HG02870 (cell line): ENCODE measurements around the gene ZBTB7A.

Experiments used
- ATAC-seq: cut with Tn5 transposase; IDR thresholded peaks from one replicate; pipeline ENCODE4 v1.9.1; 2021; ENCODE audit warnings: mild to moderate bottlenecking, moderate library complexity; ENCODE audit not compliant: unreplicated experiment

The ZBTB7A gene

DNA sequence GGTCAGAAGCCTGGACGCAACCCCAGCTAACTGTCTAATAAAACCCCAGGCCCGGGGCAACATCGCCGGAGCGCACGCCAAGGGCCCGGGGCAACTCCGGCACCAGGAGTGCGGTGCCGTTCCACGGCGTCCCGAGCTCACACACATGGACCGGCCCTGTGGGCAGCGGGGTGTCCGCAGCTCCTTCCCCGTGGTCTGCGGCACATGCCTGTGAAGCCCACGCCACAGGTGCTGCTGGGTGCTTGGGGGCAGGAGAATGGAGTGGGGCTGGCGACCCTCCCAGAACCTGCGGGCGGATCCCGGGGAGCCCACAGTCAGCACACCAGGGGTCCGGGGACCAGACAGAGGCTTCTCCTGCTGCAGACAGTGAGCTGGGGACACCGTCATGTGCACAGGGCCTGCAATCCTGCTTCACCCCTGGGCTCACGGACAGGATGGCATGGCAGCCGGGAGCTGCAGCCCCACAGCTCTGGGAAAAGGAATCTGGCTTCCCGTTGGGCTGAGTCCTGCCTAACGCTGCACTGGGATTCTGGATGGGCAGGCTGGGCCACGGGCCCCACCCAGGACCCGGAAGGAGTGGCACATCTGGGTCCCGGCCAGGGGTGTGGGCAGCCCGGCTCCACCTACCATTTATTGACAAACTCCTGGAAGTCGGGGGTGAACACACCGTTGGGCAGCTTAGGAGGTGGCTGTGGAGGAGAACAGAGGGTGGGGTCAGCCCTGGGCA, 28.2 kb upstream of the ZBTB7A start:
- no peak for ATAC-seq

DNA sequence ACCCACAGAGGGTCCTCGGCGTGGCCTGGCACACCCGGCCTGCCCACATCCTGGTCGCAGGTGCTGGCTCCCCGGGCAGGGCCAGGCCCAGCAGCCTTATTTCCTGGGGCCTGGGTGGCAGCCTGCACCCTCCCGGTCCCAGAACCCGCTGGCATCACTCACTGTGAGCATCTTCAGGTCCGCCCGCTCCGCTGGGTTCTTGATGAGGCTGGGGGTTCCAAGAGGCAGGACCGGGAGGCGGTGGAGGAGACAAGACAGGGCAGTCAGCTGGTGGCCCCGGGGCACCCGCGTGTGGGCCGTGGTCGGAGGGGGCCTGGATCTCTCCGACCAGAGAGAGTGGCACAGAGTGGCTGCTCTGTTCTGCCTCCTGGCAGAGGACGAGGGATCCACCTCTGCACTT, 27.6 kb upstream of the ZBTB7A start:
- no peak for ATAC-seq

DNA sequence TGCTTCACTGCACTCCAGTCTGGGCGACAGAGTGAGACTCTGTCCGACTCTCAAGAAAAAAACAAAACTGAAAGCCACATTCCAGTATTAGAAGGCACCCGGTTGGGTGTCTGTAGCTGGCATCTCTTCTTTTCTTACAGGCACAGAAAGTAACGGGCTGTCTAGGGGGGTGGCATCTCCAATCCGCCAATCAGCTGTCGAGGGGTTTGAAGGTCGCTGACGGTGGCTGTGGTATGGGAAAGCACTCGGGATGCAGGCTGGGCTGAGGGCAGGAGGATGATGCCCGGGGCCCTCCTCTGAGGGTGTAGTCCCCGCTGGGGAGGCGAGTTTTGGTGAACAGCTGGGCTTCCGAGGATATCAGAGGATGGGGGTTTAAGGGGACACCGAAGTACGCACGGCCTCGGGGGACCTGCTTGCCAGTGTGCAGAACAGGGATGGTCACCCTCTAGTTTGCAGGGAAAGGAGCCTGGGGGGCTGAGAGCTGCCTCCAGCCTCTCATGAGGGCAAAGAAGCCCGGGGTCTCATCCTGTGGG, 27.0 kb upstream of the ZBTB7A start:
- no peak for ATAC-seq

DNA sequence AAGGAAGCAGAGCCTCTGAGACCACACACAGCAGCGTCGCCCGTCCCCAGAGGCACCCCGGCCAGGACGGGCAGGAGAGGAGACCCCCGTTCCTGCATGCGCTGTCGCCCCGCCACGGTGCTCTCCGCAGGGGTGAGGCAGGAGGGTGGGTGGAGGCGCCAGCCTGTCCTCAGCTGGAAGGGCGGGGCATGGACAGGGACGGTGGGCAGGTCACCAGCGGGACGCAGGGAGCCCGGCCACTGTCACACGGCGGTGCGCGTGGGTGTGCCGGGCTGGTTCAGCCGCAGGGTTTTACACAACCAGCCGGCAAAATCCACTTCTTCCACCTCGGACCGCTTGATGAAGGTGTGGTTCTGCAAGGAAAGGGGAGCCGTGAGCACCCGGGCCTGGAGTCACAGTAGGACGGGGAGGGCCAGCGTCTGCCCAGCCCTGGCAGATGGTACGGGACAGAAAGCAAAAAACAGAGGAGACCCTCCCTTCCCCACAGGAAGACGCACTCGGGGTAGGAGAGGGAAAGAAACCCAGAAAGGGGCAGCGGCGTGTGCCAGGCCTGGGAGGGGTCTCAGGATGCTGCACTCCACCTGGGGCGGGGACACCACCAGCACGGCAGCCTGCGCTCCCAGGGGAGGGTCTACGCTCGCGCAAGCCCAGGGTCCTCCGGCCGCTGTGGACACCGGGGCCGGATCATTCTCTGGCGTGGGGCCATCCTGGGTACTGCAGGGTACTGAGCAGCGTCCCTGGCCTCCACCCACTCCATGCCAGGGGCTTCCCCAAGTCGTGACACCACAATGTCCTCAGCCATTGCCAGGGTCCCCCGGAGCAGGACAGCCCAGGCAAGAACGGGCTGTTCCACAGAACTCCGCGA, 23.9 kb upstream of the ZBTB7A start:
- no peak for ATAC-seq

DNA sequence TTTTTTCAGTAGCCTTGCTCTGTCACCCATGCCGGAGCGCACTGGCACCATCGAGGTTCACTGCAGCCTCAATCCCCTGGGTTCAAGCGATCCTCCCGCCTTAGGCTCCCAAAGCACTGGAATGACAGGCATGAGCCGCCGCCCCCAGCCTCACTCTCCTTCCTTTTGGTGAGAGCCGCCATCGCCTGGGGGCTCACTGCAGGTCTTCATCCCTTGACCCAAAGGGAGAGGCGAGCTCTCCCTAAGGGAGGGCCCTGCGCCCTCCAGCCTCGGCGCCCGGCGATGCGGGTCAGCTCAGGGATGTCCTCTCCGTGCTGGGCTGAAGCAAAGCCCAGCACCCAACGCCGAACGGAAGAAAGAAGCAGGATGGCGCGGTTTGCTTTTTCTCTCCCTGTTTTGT, 23.2 kb upstream of the ZBTB7A start:
- no peak for ATAC-seq

DNA sequence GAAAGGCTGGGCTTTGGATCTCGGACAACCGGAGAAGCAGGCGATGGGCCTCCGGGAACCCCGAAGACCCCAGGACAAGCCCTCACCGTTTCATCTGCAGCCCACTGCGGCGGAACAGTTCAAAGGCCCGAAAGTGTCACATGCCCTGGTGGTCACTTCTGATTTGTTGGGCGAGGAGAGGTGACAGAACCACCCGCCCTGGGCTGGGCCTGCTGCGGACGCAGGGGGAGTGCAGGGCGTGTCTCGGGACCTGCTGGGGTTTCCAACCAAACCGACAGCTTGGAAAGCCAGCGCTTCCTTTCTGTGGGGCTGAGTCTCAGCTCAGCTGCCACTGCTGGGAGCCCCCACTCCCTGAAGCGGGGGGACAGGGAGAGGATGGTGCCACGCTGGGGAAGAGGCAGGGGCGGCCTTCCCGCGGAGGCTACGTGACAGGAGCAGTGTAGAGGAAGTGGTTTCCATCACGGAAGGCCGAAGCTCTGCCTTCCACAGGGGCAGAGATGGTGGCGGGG, 22.8 kb upstream of the ZBTB7A start:
- no peak for ATAC-seq

DNA sequence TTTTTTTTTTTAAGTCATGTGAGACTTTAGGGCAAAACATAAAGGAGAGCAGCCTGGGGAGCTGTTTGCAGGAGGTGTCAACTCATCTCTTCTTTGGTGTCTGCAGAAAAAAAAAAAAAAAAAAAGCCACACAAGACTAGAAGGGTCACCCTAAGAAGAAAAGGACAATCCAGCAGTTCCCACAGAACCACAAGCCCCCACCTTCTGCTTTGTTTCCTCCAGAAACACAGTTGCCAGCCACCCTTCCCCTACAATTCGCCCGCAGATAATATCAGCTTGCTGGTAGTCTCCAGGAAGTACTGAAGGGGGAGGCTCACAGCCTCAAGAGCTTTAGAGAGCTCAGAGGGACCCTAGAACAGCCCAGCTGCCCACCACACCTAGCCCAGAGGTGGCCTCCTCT, 22.3 kb upstream of the ZBTB7A start:
- no peak for ATAC-seq

DNA sequence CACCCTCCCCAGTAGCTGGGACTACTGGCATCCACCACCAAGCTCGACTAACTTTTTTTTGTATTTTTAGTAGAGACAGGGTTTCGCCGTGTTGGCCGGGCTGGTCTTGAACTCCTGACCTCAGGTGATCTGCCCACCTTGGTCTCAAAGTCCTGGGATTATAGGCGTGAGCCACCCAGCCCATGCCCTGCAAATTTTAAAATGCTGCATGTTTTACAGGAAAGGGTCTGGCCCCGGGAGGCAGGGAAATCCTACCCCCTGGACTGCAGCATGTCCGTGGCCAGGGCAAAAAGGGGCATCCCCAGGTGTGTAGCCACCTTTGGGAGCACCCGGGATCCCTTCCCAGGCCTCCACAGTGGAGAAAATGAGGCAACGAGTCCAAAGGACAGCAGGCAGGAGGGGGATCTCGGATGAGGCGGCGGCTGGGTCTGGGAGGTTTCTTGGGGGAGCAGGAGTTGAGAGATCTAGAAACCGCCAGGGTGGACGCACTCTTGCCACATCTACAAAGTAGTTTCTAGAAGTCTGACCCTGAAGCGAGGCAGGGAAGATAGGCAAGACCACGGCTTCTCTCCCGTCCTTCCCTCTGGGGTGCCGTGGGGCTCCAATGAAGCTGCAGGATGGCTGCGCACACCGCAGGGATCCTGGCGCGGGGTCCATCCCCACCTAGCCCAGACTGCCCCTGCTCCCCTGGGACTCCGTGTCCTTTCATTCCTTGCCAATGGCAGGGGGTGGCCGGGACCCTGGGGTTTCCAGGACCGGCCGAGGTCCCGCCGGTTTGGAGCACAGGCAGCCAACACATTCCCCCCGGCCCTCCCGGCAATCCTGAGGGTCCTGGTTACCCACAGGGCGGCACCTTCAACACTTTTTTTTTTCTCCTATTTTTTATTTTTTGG, 21.3 kb upstream of the ZBTB7A start:
- ATAC-seq = no peak

DNA sequence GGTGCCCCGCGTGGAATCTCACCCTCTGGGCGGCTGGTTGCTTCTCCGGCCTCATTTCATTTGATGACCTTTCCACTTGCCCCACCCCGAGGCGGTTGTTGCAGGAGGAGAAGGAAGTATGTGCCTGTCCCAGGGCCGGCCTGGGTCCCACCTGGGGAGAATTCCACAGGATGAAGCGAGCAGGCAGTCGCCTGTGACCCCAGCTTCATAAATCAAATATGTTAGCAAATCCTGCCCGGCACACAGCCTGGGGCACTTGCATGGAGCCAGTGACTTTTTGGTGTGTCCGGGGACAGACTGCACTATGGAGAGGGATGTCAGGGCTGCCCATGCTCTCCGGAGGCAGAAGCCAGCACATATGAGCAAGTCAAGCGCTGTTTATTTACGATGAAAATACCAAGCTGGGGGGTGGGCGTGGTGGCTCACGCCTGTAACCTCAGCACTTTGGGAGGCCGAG, 19.7 kb upstream of the ZBTB7A start:
- no peak for ATAC-seq

DNA sequence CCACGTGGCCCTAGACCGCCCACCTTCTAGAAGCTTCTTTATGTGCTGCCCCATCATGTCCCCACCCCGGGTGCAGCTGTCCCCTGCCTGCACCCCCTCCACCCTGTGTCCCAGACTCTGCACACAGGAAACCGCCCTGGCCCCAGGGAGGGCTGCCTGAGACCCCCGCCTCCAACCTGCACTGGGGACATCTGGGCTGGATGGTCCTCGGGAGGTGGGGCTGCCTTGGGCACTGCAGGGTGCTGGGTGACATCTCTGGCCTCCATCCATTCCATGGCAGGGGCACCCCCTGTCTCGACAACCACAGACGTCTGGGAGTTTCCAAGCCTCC, 17.8 kb upstream of the ZBTB7A start:
- ATAC-seq = no peak

DNA sequence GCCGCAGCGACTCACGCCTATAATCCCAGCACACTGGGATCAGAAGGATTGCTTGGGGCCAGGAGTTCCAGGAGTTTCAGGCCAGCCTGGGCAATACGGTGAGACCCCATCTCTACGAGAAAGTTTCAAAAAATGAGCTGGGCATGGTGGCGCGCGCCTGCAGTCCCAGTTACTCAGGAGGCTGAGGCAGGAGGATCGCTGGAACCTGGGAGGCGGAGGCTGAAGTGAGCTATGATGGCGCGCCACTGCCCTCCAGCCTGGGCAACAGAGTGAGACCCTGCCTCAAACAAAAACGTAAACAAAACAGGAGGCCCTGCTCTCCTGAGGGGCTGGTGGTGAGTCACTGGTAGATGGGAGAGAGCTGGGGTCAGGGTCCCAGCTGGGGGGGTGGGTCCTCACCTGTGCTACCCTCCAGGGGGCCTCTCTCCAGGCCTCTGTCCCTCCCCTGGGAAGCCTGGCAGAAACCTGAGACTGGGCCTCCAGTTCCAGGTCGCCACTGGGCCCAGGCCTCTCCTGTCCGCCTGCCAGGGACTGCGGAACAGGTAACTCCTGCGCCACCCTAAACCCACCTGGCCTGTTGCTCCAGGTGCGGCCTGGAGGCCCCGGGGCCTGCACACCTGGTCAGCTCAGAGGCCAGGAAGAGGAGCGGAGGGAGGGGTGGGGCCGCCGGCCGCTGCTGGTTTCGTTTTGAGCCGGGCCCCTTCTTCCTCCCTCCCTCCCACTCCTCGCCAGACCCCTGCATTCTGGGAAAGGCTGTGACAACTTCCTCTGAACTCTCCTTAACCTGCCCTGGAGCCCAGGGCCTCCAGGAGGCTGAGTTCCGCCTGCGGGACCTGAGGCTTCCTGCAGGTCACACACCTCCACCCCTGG, 17.2 kb upstream of the ZBTB7A start:
- no peak for ATAC-seq

DNA sequence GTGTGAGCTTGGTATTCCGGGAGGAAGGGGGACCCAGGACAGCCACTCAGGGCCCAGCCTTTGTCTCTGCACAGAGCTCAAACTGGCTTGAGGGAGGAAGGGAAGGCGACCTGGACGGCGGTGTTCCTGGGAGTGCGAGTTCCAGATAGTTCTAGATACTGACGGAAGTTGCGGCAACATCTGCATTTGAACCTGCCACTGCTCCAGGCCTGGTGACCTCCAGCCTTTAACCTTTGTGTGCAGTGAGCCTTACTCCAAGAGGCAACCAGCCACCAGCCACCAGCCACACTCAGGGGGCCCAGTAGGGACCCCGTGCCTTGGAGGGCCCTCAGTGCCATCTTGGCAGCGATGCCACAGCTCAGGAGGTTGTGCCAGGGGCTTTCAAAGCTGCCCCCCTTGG, 15.5 kb upstream of the ZBTB7A start:
- no peak for ATAC-seq

DNA sequence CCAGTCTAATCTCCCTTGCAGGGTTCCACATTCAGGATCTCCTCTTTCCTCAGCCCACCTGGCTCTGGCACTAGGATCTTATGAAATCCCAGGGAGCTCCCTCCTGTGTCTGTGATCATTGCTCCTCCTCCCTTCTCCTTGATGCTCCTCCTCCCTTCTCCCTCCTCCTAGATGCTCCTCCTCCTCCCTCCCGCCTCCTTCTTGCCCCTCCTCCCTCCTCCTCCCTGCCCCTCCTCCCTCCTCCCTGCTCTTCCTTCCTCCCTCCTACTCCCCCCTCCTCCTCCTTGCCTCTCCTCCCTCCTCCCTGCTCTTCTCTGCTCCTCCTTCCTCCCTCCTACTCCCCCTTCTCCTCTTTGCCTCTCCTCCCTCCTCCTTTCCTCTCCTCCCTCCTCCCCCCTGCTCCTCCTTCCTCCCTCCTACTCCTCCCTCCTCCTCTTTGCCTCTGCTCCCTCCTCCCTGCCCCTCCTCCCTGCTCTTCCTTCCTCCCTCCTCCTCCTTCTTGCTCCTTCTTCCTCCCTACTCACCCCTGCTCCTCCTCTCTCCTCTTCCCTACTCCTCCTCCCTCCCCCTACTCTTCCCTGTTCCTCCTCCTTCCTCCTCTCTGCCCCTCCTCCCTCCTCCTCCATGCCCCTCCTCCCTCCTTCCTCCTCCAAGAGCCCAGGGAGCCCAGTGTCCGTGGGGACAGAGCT, 14.9 kb upstream of the ZBTB7A start:
- no peak for ATAC-seq

DNA sequence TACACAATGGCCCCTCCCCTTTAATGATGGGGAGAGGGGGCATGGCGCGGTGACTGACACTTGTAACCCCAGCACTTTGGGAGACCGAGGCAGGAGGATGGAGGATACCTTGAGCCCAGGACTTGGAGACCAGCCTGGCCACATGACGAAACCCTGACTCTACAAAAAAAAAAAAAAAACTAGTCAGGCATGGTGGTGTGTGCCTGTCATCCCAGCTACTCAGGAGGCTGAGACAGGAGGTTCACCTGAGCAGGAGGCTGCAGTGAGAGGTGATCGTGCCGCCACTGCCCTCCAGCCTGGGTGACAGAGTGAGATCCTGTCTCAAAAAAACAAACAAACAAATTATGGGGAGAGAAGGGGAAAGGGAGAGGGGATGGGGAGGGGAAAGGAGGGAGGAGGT, 13.8 kb upstream of the ZBTB7A start:
- ATAC-seq = no peak

DNA sequence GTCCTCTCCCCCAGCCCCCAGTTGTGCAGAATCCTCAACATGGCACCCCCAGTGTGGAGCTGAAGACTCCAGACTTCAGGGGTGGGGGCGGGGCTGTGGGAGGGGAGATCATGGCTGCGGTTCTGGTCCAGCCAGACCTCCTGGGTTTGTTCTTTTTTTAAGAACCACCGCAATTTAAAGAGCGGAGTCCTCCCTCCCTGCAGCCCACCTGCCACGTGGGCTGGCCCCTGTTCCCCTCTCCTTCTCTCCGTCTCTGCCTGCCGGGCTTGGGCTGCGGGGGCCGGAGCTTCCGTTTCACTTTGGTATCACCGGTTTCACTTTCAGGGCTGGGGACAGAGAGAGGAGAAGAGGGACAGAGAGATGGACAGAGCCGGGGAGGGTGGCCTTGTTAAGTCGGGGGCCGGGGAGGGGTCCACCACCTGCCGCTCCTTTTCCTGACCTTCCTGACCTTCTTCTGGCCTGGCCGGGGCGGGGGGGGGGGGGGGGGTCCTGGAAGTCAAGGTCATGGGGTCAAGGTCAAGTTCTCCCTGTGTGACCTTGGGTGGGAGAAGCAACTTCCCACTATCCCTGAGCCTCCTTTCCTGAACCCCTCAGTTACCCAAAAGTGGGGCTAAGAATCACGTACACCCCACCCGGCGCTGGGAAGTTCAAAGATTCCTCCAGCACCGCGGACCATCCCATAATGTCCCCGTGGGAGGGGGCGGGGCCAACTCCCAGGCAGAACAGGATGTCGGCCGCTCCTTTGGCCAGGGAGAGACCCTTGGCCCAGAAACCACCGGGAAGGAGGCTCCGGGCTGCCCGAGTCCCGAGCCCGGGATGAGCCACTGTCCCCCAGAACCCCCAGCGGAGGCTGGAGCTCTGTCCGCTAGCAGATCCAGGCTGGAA, 11.3 kb upstream of the ZBTB7A start:
- ATAC-seq = no peak

DNA sequence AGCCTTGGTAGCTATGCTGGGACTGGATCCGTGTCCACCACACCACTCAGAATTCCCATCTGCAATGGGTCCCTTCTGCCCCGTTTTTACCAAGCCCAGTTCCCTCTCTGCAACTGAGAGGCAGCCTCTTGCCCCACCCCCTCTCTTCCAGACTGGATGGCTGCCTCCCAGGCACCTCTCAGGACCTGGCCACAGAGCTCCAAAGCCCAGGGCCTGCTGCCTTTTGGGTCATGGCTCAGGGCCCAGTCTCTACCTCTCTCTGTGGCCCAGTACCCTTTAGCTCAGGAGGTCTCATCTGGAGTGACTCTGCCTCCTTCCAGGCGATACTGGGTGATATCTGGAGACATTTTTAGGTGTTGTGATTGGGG, 10.3 kb upstream of the ZBTB7A start:
- ATAC-seq = no peak

DNA sequence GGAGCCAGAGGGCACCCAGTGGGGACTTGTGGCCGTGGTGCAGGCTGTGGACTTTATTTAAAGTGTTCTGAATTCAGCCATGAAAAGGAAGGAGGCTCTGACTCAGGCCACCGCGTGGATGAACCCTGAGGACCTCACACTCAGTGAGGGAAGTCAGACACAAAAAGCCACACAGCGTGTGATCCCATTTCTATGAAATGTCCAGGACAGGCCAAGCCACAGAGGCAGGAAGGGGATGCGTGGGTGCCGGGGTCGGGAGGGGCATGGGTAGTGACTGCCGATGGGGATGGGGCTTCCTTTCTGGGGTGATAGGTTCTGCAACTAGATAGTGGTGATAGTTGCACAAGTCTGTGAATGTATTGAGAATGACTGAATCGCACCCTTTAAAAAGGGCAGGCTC, 8.7 kb upstream of the ZBTB7A start:
- ATAC-seq = no peak

DNA sequence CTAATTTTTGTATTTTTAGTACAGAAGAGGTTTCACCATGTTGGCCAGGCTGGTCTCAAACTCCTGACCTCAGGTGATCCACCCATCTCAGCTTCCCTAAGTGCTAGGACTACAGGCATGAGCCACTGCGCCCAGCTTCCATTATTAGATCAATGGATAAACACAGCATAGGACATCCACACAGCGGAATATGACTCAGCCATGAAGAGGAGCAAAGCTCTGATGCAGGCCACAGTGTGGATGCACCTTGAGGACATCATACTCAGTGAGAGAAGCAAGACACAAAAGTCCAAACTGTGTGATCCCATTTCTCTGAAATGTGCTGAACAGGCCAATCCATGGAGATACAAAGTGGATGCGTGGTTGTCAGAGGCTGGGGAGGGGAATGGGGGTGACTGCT, 4.9 kb upstream of the ZBTB7A start:
- ATAC-seq = no peak
